ENCODE data around the gene DLGAP1.
"Not testable (repeated sequence)": the region's sequence is repeated elsewhere in the genome, so short reads cannot be mapped to it uniquely, and the experiment has no call there.

Gene DLGAP1

DNA sequence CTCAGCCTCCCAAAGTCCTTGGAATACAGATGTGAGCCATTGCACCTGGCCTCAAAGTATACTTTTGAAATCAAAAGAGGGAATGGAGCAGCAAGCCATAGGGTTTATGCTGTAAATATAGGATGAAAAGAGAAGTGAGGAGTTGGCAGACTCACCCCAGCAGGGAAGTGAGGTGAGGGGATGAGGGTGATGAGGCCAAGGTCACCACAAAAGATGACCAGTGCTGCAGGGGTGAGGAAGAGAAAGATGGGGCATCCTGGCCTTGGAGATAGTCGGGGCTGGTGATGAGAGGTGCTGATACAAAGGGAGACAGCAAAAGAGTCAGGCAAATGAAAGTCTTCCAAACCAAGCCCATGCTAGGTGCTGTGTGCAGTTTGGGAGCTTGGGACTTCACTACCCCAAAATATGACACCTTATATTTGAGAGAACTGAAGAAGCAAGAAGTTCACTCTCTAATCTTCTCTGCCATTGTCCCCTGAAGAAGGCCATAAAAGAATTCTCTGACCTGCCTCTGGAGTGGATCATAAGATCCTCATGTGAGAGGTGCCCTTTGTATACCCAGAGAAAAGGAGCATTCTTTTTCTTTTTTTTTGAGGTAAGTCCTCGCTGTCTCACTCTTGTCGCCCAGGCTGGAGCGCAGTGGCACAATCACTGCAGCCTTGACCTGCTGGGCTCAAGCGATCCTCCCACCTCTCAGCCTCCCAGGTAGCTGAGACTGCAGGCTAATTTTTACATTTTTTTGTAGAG lies 974.1 kb downstream of the DLGAP1 start:
- Histone ChIP-seq H3K36me3 (ENCODE audit: control insufficient read depth, insufficient read depth, low read length) (no peaks in the 10 kb centered on the region), H3K27ac (ENCODE audit: insufficient read depth, low read length, poor library complexity, severe bottlenecking) (no peak overlapping the region), H3K27me3 (replicated peaks; ENCODE audit: control insufficient read depth, insufficient read depth, low read length, poor library complexity, severe bottlenecking) (no peaks in the 10 kb centered on the region), H3K4me3 (ENCODE audit: insufficient read depth, low read depth, low read length, poor library complexity, severe bottlenecking) (no peak overlapping the region), H3K4me1 (ENCODE audit: control insufficient read depth, insufficient read depth, low read length, poor library complexity, severe bottlenecking) (no peaks in the 10 kb centered on the region), H3K9me3 (ENCODE audit: control insufficient read depth, low read length) (no peaks in the 10 kb centered on the region)
- no peak for DNase-seq

DNA sequence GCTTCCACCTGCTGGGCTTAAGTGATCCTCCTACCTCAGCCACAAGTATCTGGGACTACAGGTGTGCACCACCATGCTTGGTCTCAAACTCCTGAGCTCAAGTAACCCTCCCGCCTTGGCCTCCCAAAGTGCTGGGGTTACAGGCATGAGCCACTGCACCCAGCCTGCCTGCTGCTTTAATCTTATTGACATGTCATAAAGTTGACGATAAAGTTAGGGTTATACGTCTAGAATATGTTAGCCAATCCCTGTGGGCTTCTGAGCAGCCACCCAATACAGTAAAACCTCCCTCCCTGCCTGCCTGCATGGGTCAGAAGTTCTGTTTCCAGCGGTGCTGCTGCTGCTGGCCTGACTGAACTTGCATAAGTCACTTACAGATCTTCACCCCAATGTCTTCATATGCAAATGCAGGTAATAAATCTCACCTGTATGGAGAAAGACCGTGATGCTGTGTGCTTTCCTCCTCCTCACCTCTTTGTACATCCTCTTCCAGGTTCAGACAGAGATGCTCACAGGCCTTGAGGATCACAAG lies 975.1 kb downstream of the DLGAP1 start:
- no peak for DNase-seq
- Histone ChIP-seq H3K27me3 (replicated peaks; ENCODE audit: control insufficient read depth, insufficient read depth, low read length, poor library complexity, severe bottlenecking) (no peaks in the 10 kb centered on the region), H3K36me3 (ENCODE audit: control insufficient read depth, insufficient read depth, low read length) (no peaks in the 10 kb centered on the region), H3K27ac (ENCODE audit: insufficient read depth, low read length, poor library complexity, severe bottlenecking) (no peak overlapping the region), H3K4me1 (ENCODE audit: control insufficient read depth, insufficient read depth, low read length, poor library complexity, severe bottlenecking) (no peaks in the 10 kb centered on the region), H3K4me3 (ENCODE audit: insufficient read depth, low read depth, low read length, poor library complexity, severe bottlenecking) (no peak overlapping the region), H3K9me3 (ENCODE audit: control insufficient read depth, low read length) (no peaks in the 10 kb centered on the region)

DNA sequence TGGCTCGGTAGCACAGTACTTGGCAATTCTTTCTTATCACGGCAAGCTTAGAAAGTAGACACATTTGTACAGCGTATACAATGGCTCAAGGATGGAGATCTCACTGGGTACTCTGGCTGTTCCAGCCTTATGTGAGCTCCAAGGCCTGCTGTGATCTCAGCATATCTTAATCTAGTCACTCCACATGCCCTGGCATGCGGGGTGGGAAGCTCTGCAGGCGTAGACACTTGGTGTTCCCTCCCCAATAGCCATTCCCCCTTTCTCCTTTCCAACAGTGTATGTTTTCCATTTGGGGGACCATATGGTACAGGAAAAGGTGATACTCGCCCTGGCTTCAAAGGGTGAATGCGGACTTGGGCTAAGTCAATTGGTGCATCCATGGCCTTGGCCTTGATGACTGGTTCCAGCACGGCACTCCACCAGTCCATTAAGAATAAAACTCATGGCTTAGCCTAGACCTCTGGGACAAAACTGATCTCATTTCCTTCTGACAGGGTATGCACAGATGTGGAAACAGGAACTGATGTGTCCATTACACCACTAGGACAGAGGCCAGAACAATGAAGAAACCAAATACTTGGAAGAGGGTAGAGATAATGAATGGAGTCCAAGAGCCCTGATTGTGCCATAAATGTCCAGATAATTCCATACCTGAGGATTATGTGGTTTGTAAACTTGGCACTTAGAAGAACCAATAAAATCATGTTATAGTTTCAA lies 976.7 kb downstream of the DLGAP1 start:
- H3K27me3 ChIP-seq (replicated peaks; ENCODE audit: control insufficient read depth, insufficient read depth, low read length, poor library complexity, severe bottlenecking): no peaks in the 10 kb centered on the region
- H3K36me3 ChIP-seq (ENCODE audit: control insufficient read depth, insufficient read depth, low read length): no peaks in the 10 kb centered on the region
- H3K4me3 ChIP-seq (ENCODE audit: insufficient read depth, low read depth, low read length, poor library complexity, severe bottlenecking): no peak overlapping the region
- DNase-seq: no peak
- H3K27ac ChIP-seq (ENCODE audit: insufficient read depth, low read length, poor library complexity, severe bottlenecking): no peak overlapping the region
- H3K4me1 ChIP-seq (ENCODE audit: control insufficient read depth, insufficient read depth, low read length, poor library complexity, severe bottlenecking): no peaks in the 10 kb centered on the region
- no peaks in the 10 kb centered on the region for H3K9me3 ChIP-seq (ENCODE audit: control insufficient read depth, low read length)

DNA sequence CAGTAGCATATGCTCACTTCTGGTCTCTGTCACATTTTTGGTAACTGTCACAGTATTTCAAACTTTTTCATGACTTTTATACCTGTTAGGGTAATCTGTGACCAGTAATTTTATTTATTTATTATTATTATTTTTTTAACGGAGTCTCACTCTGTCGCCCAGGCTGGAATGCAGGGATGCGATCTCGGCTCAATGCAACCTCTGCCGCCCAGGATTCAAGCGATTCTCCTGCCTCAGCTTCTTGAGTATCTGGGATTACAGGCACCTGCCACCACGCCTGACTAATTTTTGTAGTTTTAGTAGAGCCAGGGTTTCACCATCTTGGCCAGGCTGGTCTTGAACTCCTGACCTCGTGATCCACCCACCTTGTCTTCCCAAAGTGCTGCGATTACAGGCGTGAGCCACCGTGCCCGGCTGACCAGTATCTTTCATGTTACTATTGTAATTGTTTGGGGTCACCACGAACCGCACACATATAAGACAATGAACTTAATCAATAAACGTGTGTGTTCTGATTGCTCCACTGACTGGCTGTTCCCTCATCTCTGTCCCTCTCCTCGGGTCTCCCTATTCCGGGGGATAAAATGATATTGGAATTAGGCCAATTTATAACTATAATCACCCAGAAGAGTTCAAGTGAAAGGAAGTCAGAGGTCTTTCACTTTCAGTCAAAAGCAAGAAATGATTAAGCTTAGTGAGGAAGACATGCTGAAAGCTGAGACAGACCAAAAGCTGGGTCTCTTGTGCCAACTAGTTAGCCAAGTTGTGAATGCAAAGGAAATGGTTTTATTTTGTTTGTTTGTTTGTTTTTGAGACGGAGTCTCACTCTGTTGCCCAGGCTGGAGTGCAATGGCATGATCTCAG lies 982.2 kb downstream of the DLGAP1 start:
- H3K36me3 ChIP-seq (ENCODE audit: control insufficient read depth, insufficient read depth, low read length): no peaks in the 10 kb centered on the region
- DNase-seq: no peak
- H3K27me3 ChIP-seq (replicated peaks; ENCODE audit: control insufficient read depth, insufficient read depth, low read length, poor library complexity, severe bottlenecking): no peaks in the 10 kb centered on the region
- no peaks in the 10 kb centered on the region for H3K4me1 ChIP-seq (ENCODE audit: control insufficient read depth, insufficient read depth, low read length, poor library complexity, severe bottlenecking)
- H3K4me3 ChIP-seq (ENCODE audit: insufficient read depth, low read depth, low read length, poor library complexity, severe bottlenecking): no peak overlapping the region
- no peaks in the 10 kb centered on the region for H3K9me3 ChIP-seq (ENCODE audit: control insufficient read depth, low read length)
- H3K27ac ChIP-seq (ENCODE audit: insufficient read depth, low read length, poor library complexity, severe bottlenecking): no peak overlapping the region

DNA sequence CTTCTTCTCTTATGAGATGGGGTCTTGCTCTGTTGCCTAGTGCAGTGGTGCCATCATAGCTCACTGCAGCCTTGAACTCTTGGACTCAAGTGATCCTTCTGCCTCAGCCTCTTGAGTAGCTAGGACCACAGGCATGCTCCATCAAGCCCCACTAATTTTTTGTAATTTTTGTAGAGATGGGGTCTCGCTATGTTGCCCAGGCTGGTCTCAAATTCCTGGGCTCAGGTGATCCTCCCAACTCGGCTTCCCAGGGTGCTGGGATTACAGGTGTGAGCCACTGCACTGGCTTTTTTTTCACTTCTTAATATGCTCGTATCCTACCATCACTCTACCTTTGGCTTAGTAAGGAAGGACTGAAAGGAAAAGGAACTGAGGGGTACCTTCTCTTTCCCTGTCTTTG lies 983.0 kb downstream of the DLGAP1 start:
- H3K4me3 ChIP-seq (ENCODE audit: insufficient read depth, low read depth, low read length, poor library complexity, severe bottlenecking); H3K9me3 ChIP-seq (ENCODE audit: control insufficient read depth, low read length); DNase-seq; H3K27ac ChIP-seq (ENCODE audit: insufficient read depth, low read length, poor library complexity, severe bottlenecking); H3K4me1 ChIP-seq (ENCODE audit: control insufficient read depth, insufficient read depth, low read length, poor library complexity, severe bottlenecking); H3K36me3 ChIP-seq (ENCODE audit: control insufficient read depth, insufficient read depth, low read length); H3K27me3 ChIP-seq (replicated peaks; ENCODE audit: control insufficient read depth, insufficient read depth, low read length, poor library complexity, severe bottlenecking): not testable (repeated sequence)

DNA sequence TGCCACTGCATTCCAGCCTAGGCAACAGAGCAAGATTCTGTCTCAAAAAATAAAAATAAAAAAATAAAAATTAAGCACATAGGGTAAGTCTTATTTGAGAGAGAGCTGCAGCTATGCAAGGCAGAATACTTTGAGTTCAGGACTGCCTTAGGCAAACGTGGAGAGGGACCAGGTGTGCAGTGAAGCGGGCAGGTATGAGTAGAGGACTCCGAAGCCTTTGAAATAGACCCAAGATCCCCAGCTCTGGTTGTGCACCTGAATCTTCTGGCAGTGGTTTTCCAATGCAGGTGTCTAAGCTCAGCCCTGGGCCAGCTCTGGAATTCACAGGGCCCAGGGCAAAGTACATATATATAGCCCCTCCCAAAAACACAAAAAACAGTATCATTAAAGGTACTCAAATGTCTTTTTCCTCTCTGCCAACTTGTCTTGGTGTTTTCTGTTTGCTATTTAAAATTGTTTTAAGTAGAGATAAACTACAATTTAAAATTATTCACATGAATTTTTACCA lies 983.9 kb downstream of the DLGAP1 start:
- H3K27me3 ChIP-seq (replicated peaks; ENCODE audit: control insufficient read depth, insufficient read depth, low read length, poor library complexity, severe bottlenecking): no peaks in the 10 kb centered on the region
- DNase-seq: no peak
- no peaks in the 10 kb centered on the region for H3K36me3 ChIP-seq (ENCODE audit: control insufficient read depth, insufficient read depth, low read length)
- no peaks in the 10 kb centered on the region for H3K9me3 ChIP-seq (ENCODE audit: control insufficient read depth, low read length)
- H3K27ac ChIP-seq (ENCODE audit: insufficient read depth, low read length, poor library complexity, severe bottlenecking): no peak overlapping the region
- H3K4me3 ChIP-seq (ENCODE audit: insufficient read depth, low read depth, low read length, poor library complexity, severe bottlenecking): no peak overlapping the region
- peaks cover 9% of the 10 kb centered on the region for H3K4me1 ChIP-seq (ENCODE audit: control insufficient read depth, insufficient read depth, low read length, poor library complexity, severe bottlenecking)

DNA sequence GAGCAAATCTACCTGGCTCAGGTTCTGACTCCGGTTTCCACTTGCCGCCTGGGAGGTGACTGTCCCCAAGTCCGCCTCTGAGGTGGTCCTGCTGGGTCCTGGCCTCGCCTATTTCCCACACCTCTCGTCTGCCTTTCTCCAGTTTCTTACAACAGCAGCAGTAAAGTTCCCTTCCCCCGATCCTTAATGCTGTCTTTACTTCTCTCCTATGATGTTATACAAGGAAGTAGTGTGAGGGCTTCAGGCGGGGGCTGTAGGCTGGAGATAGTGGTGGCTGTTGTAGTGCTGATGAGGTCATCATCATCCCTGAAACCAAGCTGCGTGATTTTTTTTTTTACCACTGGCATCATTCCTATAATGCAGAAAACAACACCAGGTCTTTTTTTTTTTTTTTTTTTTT lies 986.3 kb downstream of the DLGAP1 start:
- no peak for DNase-seq
- no peak overlapping the region for H3K4me3 ChIP-seq (ENCODE audit: insufficient read depth, low read depth, low read length, poor library complexity, severe bottlenecking)
- H3K27me3 ChIP-seq (replicated peaks; ENCODE audit: control insufficient read depth, insufficient read depth, low read length, poor library complexity, severe bottlenecking): no peaks in the 10 kb centered on the region
- no peaks in the 10 kb centered on the region for H3K36me3 ChIP-seq (ENCODE audit: control insufficient read depth, insufficient read depth, low read length)
- no peaks in the 10 kb centered on the region for H3K9me3 ChIP-seq (ENCODE audit: control insufficient read depth, low read length)
- no peak overlapping the region for H3K27ac ChIP-seq (ENCODE audit: insufficient read depth, low read length, poor library complexity, severe bottlenecking)
- H3K4me1 ChIP-seq (ENCODE audit: control insufficient read depth, insufficient read depth, low read length, poor library complexity, severe bottlenecking): peaks cover 9% of the 10 kb centered on the region

DNA sequence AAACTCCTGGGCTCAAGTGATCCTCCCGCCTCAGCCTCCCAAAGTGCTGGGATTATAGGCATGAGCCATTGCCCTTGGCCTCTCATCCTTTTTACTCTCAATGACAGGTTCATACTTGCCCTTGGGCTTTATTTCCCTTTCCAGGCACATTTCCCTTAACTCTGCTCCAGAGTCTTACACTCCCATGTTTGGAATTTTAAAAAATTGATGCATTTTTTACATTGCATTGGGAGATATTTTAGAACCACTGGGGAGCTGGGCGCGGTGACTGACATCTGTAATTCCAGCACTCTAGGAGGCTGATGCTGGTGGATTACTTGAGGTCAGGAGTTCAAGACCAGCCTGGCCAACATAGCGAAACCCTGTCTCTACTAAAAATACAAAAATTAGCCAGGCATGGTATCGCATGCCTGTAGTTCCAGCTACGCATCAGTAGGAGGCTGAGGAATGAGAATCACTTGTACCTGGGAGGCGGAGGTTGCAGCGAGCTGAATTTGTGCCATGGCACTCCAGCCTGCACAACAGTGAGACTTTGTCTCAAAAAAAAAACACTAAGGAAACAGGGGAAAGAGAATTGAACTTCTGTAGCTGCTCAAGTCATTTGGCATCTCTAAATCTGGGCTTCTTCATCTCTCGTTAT lies 986.9 kb downstream of the DLGAP1 start:
- H3K27me3 ChIP-seq (replicated peaks; ENCODE audit: control insufficient read depth, insufficient read depth, low read length, poor library complexity, severe bottlenecking): no peaks in the 10 kb centered on the region

DNA sequence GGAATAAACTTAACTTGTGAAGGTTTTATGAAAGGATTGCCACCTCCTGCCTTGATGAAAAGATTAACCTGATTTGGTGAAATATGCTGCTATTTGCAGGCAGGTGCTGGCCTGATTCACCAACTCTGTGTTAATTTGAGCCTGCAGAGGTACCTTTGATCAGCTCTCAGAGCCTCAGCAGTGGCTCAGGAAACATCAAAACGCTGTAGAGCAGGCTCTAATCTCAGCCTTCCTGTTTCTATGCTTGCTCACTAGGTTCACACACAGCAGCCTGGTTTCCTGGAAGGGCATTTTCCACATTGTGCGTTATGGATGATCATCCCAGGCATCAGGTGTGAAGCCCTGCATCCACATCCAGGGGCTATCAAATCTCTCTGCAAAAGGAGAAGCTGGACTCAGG lies 988.2 kb downstream of the DLGAP1 start:
- no peak overlapping the region for H3K4me3 ChIP-seq (ENCODE audit: insufficient read depth, low read depth, low read length, poor library complexity, severe bottlenecking)
- DNase-seq: no peak
- H3K36me3 ChIP-seq (ENCODE audit: control insufficient read depth, insufficient read depth, low read length): no peaks in the 10 kb centered on the region
- H3K27me3 ChIP-seq (replicated peaks; ENCODE audit: control insufficient read depth, insufficient read depth, low read length, poor library complexity, severe bottlenecking): no peaks in the 10 kb centered on the region
- peaks cover 9% of the 10 kb centered on the region for H3K4me1 ChIP-seq (ENCODE audit: control insufficient read depth, insufficient read depth, low read length, poor library complexity, severe bottlenecking)
- no peak overlapping the region for H3K27ac ChIP-seq (ENCODE audit: insufficient read depth, low read length, poor library complexity, severe bottlenecking)
- H3K9me3 ChIP-seq (ENCODE audit: control insufficient read depth, low read length): peaks cover under 1% of the 10 kb centered on the region

More for the DNA sequence above, 986.9 kb downstream of the DLGAP1 start:
- no peak overlapping the region for H3K27ac ChIP-seq (ENCODE audit: insufficient read depth, low read length, poor library complexity, severe bottlenecking)
- no peak for DNase-seq
- H3K4me3 ChIP-seq (ENCODE audit: insufficient read depth, low read depth, low read length, poor library complexity, severe bottlenecking): no peak overlapping the region
- H3K9me3 ChIP-seq (ENCODE audit: control insufficient read depth, low read length): no peaks in the 10 kb centered on the region
- peaks cover 9% of the 10 kb centered on the region for H3K4me1 ChIP-seq (ENCODE audit: control insufficient read depth, insufficient read depth, low read length, poor library complexity, severe bottlenecking)
- H3K36me3 ChIP-seq (ENCODE audit: control insufficient read depth, insufficient read depth, low read length): no peaks in the 10 kb centered on the region

Measured in effector memory CD4-positive, alpha-beta T cell (primary cell).